Hindlimb muscle (tissue), 1 donor: ENCODE measurements around the gene ZNF518B. TPM values are rescaled to one million over a fixed set of nuclear protein-coding genes. Genes with fewer than 3 reads are reported as not detected.
"Not testable (repeated sequence)": the region's sequence is repeated elsewhere in the genome, so short reads cannot be mapped to it uniquely, and the experiment has no call there.

Source experiments
- DNase-seq: peaks from one replicate; pipeline ENCODE4 v3.0.0-alpha.2; 2013
- polyA plus RNA-seq: library from polyadenylated mRNA; unstranded; fragments of 120-200 nt; gene quantifications from one replicate; pipeline ENCODE4 v1.2.1, GENCODE V29; 2013; ENCODE audit not compliant: insufficient read length

Gene ZNF518B
- polyA plus RNA-seq, 1 donor: 12.1 TPM

- peak; percentile 58 for DNase-seq
Measured at GRCh38 chr4:10456595-10457254, 501 bp downstream of the ZNF518B start.

GRCh38 chr4:10456260-10456594 is 999 bp downstream of the ZNF518B start:
- peak; percentile 4 for DNase-seq

- DNase-seq: no peak
Measured at GRCh38 chr4:10455133-10455532, 2.1 kb downstream of the ZNF518B start.

- DNase-seq: no peak
Measured at GRCh38 chr4:10454726-10455125, 2.5 kb downstream of the ZNF518B start.

- no peak for DNase-seq
Measured at GRCh38 chr4:10454121-10454520, 3.1 kb downstream of the ZNF518B start.

GRCh38 chr4:10448991-10449390 is 8.2 kb downstream of the ZNF518B start:
- no peak for DNase-seq

- no peak for DNase-seq
Measured at GRCh38 chr4:10442976-10443375, 14.2 kb downstream of the ZNF518B start.

- DNase-seq: no peak
Measured at GRCh38 chr4:10441512-10441911, 15.7 kb downstream of the ZNF518B start.

GRCh38 chr4:10438924-10439323 is 18.3 kb downstream of the ZNF518B start:
- no peak for DNase-seq

GRCh38 chr4:10437735-10438134 is 19.5 kb downstream of the ZNF518B start:
- DNase-seq: no peak

- DNase-seq: not testable (repeated sequence)
Measured at GRCh38 chr4:10427680-10428079, 29.5 kb downstream of the ZNF518B start.

GRCh38 chr4:10421344-10422055 is 35.7 kb downstream of the ZNF518B start:
- DNase-seq: no peak

GRCh38 chr4:10417740-10418139 is 39.5 kb downstream of the ZNF518B start:
- no peak for DNase-seq

- DNase-seq: no peak
Measured at GRCh38 chr4:10416441-10416840, 40.8 kb downstream of the ZNF518B start.

GRCh38 chr4:10413177-10413576 is 44.0 kb downstream of the ZNF518B start:
- no peak for DNase-seq

GRCh38 chr4:10405672-10406071 is 51.6 kb downstream of the ZNF518B start:
- no peak for DNase-seq

GRCh38 chr4:10403633-10404445 is 53.4 kb downstream of the ZNF518B start:
- DNase-seq: peak; percentile 12

GRCh38 chr4:10395971-10396580 is 61.1 kb downstream of the ZNF518B start:
- no peak for DNase-seq

Other genes with a start within 250 kb of the ZNF518B start
- gene CLNK, start 227.3 kb upstream of the ZNF518B start, polyA plus RNA-seq: 0.30 TPM